ENCODE data around the gene KANSL3.

The KANSL3 gene

DNA sequence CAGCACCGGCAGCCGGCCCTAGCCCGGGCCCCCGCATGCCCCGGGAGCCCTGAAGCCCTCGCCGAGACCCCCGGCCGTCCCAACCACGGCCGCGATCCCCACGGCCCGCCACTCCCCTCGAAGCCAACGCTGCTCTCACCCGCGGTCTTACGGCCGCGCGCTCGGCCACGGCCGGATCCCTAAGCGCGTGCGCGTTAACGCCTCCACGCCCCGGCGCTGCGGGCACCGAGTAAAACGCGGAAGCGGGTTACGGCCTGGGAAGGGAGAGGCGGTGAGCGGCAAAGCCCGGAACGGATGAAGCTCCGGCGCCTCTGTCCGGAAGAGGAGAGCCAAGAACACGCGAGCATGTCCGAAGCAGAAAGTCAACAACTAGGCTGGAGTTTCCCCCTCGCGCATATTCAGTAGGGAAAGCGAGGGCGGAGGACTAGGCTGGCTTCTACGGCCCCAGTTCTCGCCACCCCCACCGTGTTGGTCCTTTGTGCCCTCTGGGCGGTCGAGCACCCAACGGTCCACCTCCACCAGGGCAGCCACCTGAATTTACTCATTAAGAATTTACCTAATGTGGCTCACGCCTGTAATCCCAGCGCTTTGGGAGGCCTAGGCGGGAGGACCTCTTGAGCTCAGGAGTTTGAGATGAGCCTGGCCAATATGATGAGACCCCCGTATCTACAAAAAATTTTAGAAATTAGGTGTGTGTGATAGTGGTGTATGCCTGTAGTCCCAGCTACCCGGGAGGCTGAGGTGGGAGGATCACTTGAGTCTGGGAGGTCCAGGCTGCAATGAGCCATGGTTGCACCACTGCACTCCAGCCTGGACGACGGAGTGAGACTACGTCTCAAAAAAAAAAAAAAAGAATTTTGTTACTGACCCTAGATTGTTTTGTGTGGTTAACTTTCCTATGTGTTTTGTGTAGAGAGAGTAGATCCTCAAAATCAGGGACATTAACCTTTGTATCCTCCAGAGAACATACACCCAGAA is at the start of gene KANSL3:
TSS of gene KANSL3 (minus strand) at position 169 of the 978 bp plus-strand sequence. CDS start 1,177 bp downstream, outside the sequence.
- TF ChIP-seq, protein P1, sequence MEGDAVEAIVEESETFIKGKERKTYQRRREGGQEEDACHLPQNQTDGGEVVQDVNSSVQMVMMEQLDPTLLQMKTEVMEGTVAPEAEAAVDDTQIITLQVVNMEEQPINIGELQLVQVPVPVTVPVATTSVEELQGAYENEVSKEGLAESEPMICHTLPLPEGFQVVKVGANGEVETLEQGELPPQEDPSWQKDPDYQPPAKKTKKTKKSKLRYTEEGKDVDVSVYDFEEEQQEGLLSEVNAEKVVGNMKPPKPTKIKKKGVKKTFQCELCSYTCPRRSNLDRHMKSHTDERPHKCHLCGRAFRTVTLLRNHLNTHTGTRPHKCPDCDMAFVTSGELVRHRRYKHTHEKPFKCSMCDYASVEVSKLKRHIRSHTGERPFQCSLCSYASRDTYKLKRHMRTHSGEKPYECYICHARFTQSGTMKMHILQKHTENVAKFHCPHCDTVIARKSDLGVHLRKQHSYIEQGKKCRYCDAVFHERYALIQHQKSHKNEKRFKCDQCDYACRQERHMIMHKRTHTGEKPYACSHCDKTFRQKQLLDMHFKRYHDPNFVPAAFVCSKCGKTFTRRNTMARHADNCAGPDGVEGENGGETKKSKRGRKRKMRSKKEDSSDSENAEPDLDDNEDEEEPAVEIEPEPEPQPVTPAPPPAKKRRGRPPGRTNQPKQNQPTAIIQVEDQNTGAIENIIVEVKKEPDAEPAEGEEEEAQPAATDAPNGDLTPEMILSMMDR (IDR thresholded peaks at IDR 0.05): no peak
- no peak for TF ChIP-seq ZFX (IDR thresholded peaks at IDR 0.05; ENCODE audit: borderline replicate concordance)
- H3K27ac ChIP-seq: peak within 1 kb of the TSS; percentile 69

DNA sequence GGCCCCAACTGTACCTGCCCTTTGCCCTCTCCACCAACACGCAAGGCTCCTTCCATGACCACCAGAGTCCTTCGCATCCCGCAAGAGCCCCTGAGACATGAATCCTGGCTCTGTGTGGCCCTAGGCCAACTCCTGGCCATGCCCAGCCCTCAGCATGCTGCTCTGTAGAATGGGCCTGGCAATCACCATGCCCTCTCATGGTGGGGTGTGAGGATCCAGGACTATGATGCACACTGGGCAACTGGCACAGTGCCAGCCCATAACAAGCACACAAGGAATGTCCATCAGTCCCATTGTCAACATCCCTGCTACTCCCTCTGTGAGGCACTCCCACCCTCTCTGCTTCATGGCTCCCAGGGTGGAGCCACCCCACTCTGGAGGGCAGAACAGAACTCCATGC is 49.2 kb upstream of the KANSL3 start:
- TF ChIP-seq, protein P1 (IDR thresholded peaks at IDR 0.05): no peak
- TF ChIP-seq ZFX (IDR thresholded peaks at IDR 0.05; ENCODE audit: borderline replicate concordance): no peak
- H3K27ac ChIP-seq: no peak overlapping the region

DNA sequence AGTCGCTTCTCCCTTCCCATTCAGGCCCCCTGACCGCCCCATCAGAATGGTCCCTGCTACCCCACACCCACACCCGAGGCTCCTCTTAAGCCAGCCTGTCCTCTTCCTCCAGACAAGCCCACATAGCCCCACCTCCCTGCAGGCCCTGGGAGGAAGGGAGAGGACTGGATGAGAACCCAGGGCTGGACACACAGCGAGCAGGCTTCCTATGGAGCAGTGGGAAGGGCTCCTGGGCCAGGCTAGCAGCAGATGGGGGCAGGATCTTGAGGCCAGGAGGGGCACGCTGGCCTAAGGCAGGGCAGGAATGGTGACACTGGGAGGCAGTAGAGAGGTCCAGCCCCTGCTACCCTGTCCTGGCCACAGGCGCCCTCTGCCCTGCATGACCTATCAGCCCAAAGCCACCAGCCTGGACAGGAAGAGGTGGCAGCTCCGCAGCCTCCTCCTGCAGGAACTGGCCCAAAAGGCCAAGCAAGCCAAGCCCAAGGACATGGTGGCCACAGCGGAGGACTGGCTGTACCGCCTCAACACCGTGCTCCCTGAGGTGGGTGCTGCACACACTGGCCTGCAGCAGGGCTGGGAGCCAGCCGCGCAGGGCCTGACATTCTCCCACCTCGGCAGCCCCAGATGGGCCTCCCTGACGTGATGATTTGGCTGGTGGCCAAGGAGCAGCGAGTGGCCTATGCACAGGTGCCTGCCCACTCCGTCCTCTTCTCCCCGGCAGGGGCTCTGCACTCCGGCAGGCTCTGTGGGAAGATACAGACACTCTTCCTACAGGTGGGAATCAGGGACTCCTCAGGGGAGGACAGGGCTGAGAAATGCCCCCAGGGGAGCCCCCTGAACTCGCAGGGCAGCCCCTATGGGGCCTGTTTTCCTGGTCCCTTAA is 47.7 kb upstream of the KANSL3 start:
- H3K27ac ChIP-seq: no peak overlapping the region
- no peak for TF ChIP-seq ZFX (IDR thresholded peaks at IDR 0.05; ENCODE audit: borderline replicate concordance)
- TF ChIP-seq, protein P1 (IDR thresholded peaks at IDR 0.05): 0 out of 2 replicates have a peak, but pooled peaks have one; percentile 8

DNA sequence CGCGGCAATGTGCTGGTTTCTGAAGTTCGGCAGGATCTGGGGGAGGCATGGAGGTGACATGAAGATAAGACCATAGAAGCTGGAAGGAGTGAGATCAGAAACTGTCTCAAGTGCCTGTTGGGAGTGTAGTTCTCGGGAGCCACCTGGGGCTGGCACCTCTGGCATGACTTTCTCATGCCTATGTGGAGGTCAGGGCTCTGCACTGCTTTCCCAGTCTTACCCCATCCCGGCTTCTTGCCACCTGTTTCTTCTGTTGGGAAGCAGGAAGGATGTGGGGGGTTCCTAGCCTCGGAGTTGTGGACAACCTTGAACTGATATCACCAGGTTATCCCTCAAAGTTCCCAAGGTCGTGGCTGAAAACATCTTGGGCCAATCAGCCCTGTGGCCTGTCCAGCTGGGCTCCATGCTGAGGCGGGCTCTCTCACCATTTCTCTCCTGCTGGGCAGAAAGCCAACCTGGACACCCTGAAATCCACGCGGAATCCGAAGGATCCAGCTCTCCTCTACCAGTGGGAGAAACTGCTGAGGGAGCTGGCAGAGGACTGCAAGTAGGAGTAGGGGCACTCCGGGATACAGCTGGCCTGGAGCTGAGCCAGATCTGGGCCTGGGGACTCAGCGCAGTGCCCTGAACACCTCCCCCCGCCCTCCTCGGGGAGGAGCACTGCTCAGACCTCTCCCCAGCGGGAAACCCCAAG is 46.9 kb upstream of the KANSL3 start:
- TF ChIP-seq, protein P1 (IDR thresholded peaks at IDR 0.05): no peak
- no peak for TF ChIP-seq ZFX (IDR thresholded peaks at IDR 0.05; ENCODE audit: borderline replicate concordance)
- H3K27ac ChIP-seq: no peak overlapping the region

DNA sequence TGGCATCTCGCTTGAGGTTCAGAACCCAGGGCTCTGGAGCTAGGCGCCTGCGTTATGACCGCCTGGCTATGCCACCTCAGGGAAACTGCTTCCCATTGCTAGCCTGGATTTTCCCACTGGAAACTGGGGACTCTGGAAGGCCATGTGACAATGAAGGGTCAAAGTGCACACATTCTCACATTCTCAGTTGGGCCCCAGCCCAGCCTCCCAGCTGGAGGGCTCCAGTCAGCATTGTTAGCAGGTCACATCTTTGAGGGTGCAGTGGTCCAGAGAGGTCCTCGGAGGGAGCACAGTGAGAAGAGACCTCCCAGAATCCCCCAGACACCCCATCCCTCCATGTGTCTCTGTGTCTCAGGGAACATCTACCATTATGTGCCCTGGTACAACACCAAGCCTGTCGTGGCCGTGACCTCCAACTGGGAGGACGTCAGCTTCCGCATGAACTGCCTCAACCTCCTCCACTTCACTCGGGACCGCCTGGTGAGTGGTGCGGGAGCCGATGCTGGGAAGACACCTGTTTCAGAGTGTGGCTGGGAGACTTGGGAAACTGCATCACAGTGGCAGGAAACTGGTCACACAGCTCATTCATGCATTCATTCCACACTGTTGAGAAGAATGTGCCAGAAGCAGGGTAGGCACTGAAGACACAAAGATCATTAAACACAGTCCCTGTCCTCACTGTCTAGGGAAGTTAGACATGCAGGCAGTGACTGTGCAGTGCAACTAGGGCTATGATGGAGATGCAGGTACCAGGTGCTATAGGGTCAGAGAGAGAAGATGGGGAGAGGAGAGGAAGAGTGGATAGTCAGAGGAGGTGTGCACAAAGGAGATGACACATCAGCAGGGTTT is 46.1 kb upstream of the KANSL3 start:
- H3K27ac ChIP-seq: no peak overlapping the region
- TF ChIP-seq, protein P1 (IDR thresholded peaks at IDR 0.05): no peak
- no peak for TF ChIP-seq ZFX (IDR thresholded peaks at IDR 0.05; ENCODE audit: borderline replicate concordance)

DNA sequence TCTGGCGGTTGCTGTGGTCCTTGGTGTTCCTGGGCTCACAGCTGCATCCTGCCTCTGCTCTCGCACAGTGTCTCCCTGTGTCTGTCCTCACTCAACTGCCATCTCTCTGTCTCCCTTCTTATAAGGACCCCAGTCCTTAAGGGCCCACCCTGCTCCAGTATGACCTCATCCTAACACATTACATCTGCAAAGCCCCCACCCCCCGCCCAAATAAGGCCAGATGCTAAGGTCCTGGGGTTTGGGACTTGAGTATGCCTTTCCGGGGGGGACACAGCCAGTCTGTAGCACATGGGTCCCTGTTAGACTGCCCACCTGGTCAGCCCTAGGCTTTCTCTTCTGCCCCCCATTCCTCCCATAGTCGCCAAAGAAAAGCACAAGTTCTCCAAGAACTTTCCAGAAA is 45.2 kb upstream of the KANSL3 start:
- no peak for TF ChIP-seq ZFX (IDR thresholded peaks at IDR 0.05; ENCODE audit: borderline replicate concordance)
- TF ChIP-seq, protein P1 (IDR thresholded peaks at IDR 0.05): no peak
- no peak overlapping the region for H3K27ac ChIP-seq
